Naive thymus-derived CD8-positive, alpha-beta T cell (primary cell): ENCODE results near the gene PTH. TPM values are rescaled to one million over a fixed set of nuclear protein-coding genes. Genes with fewer than 3 reads are reported as not detected.
A peak's percentile ranks its signal among the peaks of the same experiment; 100 is the strongest.

Experiments
- ATAC-seq, 2 donors: fragments of 150-1000 bp; cut with Tn5 transposase in 1 of 2; sonication (Bioruptor Pico), chemical (Tn5 transposase) in 1 of 2; 1 replicate in 1 of 2; 2 replicates in 1 of 2; pipeline ENCODE4 v1.10.0; 2021; ENCODE audit warnings: mild to moderate bottlenecking in 2 of 2, moderate library complexity in 2 of 2
- POLR2A ChIA-PET: fragments of 350-600 bp; sonication (Branson Sonifier 250); formaldehyde crosslinking; loops from one replicate; lab custom pipeline; 2021; ENCODE audit warnings: antibody characterized with exemption; lab: Charles Lee
- DNase-seq, 10 donors: peaks; one replicate each; pipeline versions ENCODE4 v3.0.0 to v3.0.0-alpha.2; 2020 to 2022
- H3K27ac Mint-ChIP-seq, 10 donors: one replicate each; pipeline ENCODE4 v1.8.0; 2020 to 2022; ENCODE audit warnings: mild to moderate bottlenecking in 10 of 10, mixed read lengths in 10 of 10, moderate library complexity in 4 of 10, inconsistent platforms in 1 of 10
- H3K27me3 Mint-ChIP-seq, 5 donors: one replicate each; pipeline ENCODE4 v1.8.0; 2021 to 2022; ENCODE audit warnings: mixed read lengths in 5 of 5
- H3K36me3 Mint-ChIP-seq, 3 donors: one replicate each; pipeline ENCODE4 v1.8.0; 2020 to 2022; ENCODE audit warnings: mixed read lengths in 3 of 3, mild to moderate bottlenecking in 2 of 3, inconsistent platforms in 1 of 3
- H3K4me1 Mint-ChIP-seq, 4 donors: one replicate each; pipeline ENCODE4 v1.8.0; 2021 to 2022; ENCODE audit warnings: mixed read lengths in 4 of 4
- H3K4me3 Mint-ChIP-seq, 10 donors: one replicate each; pipeline ENCODE4 v1.8.0; 2020 to 2022; ENCODE audit warnings: mild to moderate bottlenecking in 10 of 10, mixed read lengths in 10 of 10, moderate library complexity in 6 of 10, inconsistent platforms in 1 of 10
- H3K9me3 Mint-ChIP-seq, 9 donors: one replicate each; pipeline ENCODE4 v1.8.0; 2020 to 2022; ENCODE audit warnings: mixed read lengths in 9 of 9, mild to moderate bottlenecking in 3 of 9, inconsistent platforms in 1 of 9, moderate library complexity in 1 of 9
- polyA plus RNA-seq, 3 donors: library from polyadenylated mRNA; unstranded; fragments of 300-500 nt; fragmentation: Illumina TruSeq; gene quantifications; one replicate each; pipeline ENCODE4 v1.2.3, GENCODE V29; 2021
- total RNA-seq, 8 experiments: library from RNA in 2 of 8; stranded (reverse) in 2 of 8; gene quantifications; one replicate each; pipeline ENCODE4 v1.2.3 and lab custom pipeline; 2021 to 2026

The PTH gene
- total and polyA plus RNA-seq, 5 experiments from 2014 or later, result not detected

- H3K9me3 Mint-ChIP-seq, result no peaks in the 10 kb centered on the region
- H3K36me3 Mint-ChIP-seq, result no peaks in the 10 kb centered on the region
- H3K27me3 Mint-ChIP-seq, result peaks cover 11 to 27% (median 14%) of the 10 kb centered on the region in 5 donors
- POLR2A ChIA-PET, result interaction anchor here (0.6 to 0.9 kb wide), 2 partner anchors 10 to 19 kb away, joined by 3 to 4 read pairs; partner anchors contain the start of gene BTBD10
- ATAC-seq (no peak), DNase-seq (no peak)
- no peak overlapping the region for H3K4me3 Mint-ChIP-seq
- H3K4me1 Mint-ChIP-seq, result no peaks in the 10 kb centered on the region
- H3K27ac Mint-ChIP-seq, result no peak overlapping the region
These were observed 22.6 kb downstream of the PTH start for GRCh38 chr11:13473013-13473722.

- DNase-seq, result no peak
These were observed 27.0 kb downstream of the PTH start for GRCh38 chr11:13468750-13469149.

GRCh38 chr11:13465909-13466371, 29.9 kb downstream of the PTH start:
- POLR2A ChIA-PET, result no interaction called here

More at GRCh38 chr11:13468750-13469149, 27.0 kb downstream of the PTH start:
- Mint-ChIP-seq H3K36me3 (no peaks in the 10 kb centered on the region), H3K27ac (no peak overlapping the region), H3K4me1 (peaks cover 3 to 8% (median 5%) of the 10 kb centered on the region in 4 donors), H3K27me3 (peaks cover 9 to 21% (median 12%) of the 10 kb centered on the region in 5 donors), H3K9me3 (no peaks in the 10 kb centered on the region), H3K4me3 (no peak overlapping the region)
- no peak for ATAC-seq
- POLR2A ChIA-PET, result no interaction called here

GRCh38 chr11:13463779-13464290, 32.0 kb downstream of the PTH start:
- DNase-seq (no peak), ATAC-seq (no peak)
- Mint-ChIP-seq H3K27me3 (peaks cover 0 to 1% (median 0%) of the 10 kb centered on the region in 5 donors), H3K9me3 (no peaks in the 10 kb centered on the region), H3K4me3 (peak overlapping the region; percentile 97 to 100 (median 98)), H3K36me3 (peaks cover 0 to 9% (median 8%) of the 10 kb centered on the region in 3 donors), H3K27ac (peak overlapping the region; percentile 94 to 100 (median 98)), H3K4me1 (peaks cover 20 to 46% (median 41%) of the 10 kb centered on the region in 4 donors)
- POLR2A ChIA-PET, result interaction anchor here (0.6 to 2.2 kb wide), 8 partner anchors 9 to 1622 kb away, joined by 3 to 8 read pairs (median 5); partner anchors contain the start of genes FAR1 and USP47

More at GRCh38 chr11:13465909-13466371, 29.9 kb downstream of the PTH start:
- no peak for ATAC-seq
- H3K4me1 Mint-ChIP-seq, result peaks cover 15 to 32% (median 26%) of the 10 kb centered on the region in 4 donors
- DNase-seq, result peak in 2 of 10 donors; percentile 19 to 22
- H3K4me3 Mint-ChIP-seq, result peak overlapping the region in 1 of 10 donors; percentile 48
- H3K27ac Mint-ChIP-seq, result peak overlapping the region in 1 of 10 donors; percentile 10
- H3K9me3 Mint-ChIP-seq, result no peaks in the 10 kb centered on the region
- no peaks in the 10 kb centered on the region for H3K36me3 Mint-ChIP-seq
- H3K27me3 Mint-ChIP-seq, result peaks cover 5 to 21% (median 11%) of the 10 kb centered on the region in 5 donors

- H3K36me3 Mint-ChIP-seq, result peaks cover 0 to 9% (median 8%) of the 10 kb centered on the region in 3 donors
- peaks cover 20 to 52% (median 43%) of the 10 kb centered on the region in 4 donors for H3K4me1 Mint-ChIP-seq
- no peaks in the 10 kb centered on the region for H3K9me3 Mint-ChIP-seq
- peak within 1 kb of the TSS; percentile 94 to 100 (median 98) for H3K27ac Mint-ChIP-seq
- no peaks in the 10 kb centered on the region for H3K27me3 Mint-ChIP-seq
- POLR2A ChIA-PET, result interaction anchor here (0.6 to 2.2 kb wide), 10 partner anchors 10 to 1621 kb away, joined by 3 to 8 read pairs (median 4); partner anchors contain the start of genes FAR1 and USP47
- DNase-seq (peak; percentile 84 to 96 (median 93)), ATAC-seq (peak; percentile 95 to 97)
- H3K4me3 Mint-ChIP-seq, result peak within 1 kb of the TSS; percentile 97 to 100 (median 98)
These were observed 32.7 kb downstream of the PTH start, which contains the start of gene BTBD10 for GRCh38 chr11:13462901-13463778. BTBD10 (minus strand) TSS chr11:13463222; CDS start chr11:13445124, 18,098 bp downstream.

GRCh38 chr11:13462311-13462900, 33.4 kb downstream of the PTH start:
- ATAC-seq, result peak; percentile 39
- no peaks in the 10 kb centered on the region for H3K27me3 Mint-ChIP-seq
- peak in 9 of 10 donors; percentile 32 to 73 (median 49) for DNase-seq
- no peaks in the 10 kb centered on the region for H3K9me3 Mint-ChIP-seq
- peak overlapping the region; percentile 94 to 100 (median 98) for H3K27ac Mint-ChIP-seq
- POLR2A ChIA-PET, result interaction anchor here (0.6 to 2.2 kb wide), 11 partner anchors 10 to 1620 kb away, joined by 3 to 8 read pairs (median 3); partner anchors contain the start of genes FAR1 and USP47
- peaks cover 20 to 56% (median 43%) of the 10 kb centered on the region in 4 donors for H3K4me1 Mint-ChIP-seq
- H3K4me3 Mint-ChIP-seq, result peak overlapping the region; percentile 97 to 100 (median 98)
- peaks cover 0 to 9% (median 8%) of the 10 kb centered on the region in 3 donors for H3K36me3 Mint-ChIP-seq

- Mint-ChIP-seq H3K4me3 (peak overlapping the region; percentile 22 to 100 (median 98)), H3K9me3 (no peaks in the 10 kb centered on the region), H3K4me1 (peaks cover 21 to 63% (median 47%) of the 10 kb centered on the region in 4 donors), H3K27me3 (no peaks in the 10 kb centered on the region), H3K36me3 (peaks cover 0 to 9% (median 8%) of the 10 kb centered on the region in 3 donors), H3K27ac (peak overlapping the region in 4 of 10 donors; percentile 52 to 99 (median 87))
- DNase-seq (no peak), ATAC-seq (no peak)
- POLR2A ChIA-PET, result no interaction called here
These were observed 34.5 kb downstream of the PTH start for GRCh38 chr11:13461291-13461690.

- POLR2A ChIA-PET, result no interaction called here
- peaks cover 4 to 31% (median 11%) of the 10 kb centered on the region in 3 donors for H3K36me3 Mint-ChIP-seq
- H3K27ac Mint-ChIP-seq, result peak overlapping the region in 9 of 10 donors; percentile 20 to 79 (median 69)
- H3K9me3 Mint-ChIP-seq, result peaks cover 0 to 19% (median 5%) of the 10 kb centered on the region in 9 donors
- ATAC-seq, result peak; percentile 33 to 60
- peak overlapping the region in 7 of 10 donors; percentile 2 to 64 (median 37) for H3K4me3 Mint-ChIP-seq
- peaks cover 25 to 64% (median 60%) of the 10 kb centered on the region in 4 donors for H3K4me1 Mint-ChIP-seq
- peak in 2 of 10 donors; percentile 8 to 39 for DNase-seq
- H3K27me3 Mint-ChIP-seq, result no peaks in the 10 kb centered on the region
These were observed 44.9 kb downstream of the PTH start for GRCh38 chr11:13450832-13451397.

GRCh38 chr11:13449522-13449921, 46.3 kb downstream of the PTH start:
- peaks cover 0 to 19% (median 5%) of the 10 kb centered on the region in 9 donors for H3K9me3 Mint-ChIP-seq
- H3K4me1 Mint-ChIP-seq, result peaks cover 25 to 68% (median 63%) of the 10 kb centered on the region in 4 donors
- no peaks in the 10 kb centered on the region for H3K27me3 Mint-ChIP-seq

GRCh38 chr11:13448876-13449275, 46.9 kb downstream of the PTH start:
- ATAC-seq, result no peak
- H3K4me1 Mint-ChIP-seq, result peaks cover 25 to 68% (median 62%) of the 10 kb centered on the region in 4 donors
- POLR2A ChIA-PET, result interaction anchor here (0.6 kb wide), 1 partner anchor 13 kb away, joined by 3 read pairs; no protein-coding TSS in a partner anchor
- H3K27ac Mint-ChIP-seq, result peak overlapping the region in 1 of 10 donors; percentile 0
- DNase-seq, result no peak
- H3K9me3 Mint-ChIP-seq, result peaks cover 0 to 19% (median 5%) of the 10 kb centered on the region in 9 donors
- H3K36me3 Mint-ChIP-seq, result peaks cover 4 to 32% (median 11%) of the 10 kb centered on the region in 3 donors
- no peak overlapping the region for H3K4me3 Mint-ChIP-seq
- no peaks in the 10 kb centered on the region for H3K27me3 Mint-ChIP-seq

More at GRCh38 chr11:13449522-13449921, 46.3 kb downstream of the PTH start:
- POLR2A ChIA-PET, result no interaction called here
- Mint-ChIP-seq H3K4me3 (no peak overlapping the region), H3K27ac (no peak overlapping the region), H3K36me3 (peaks cover 4 to 31% (median 11%) of the 10 kb centered on the region in 3 donors)
- no peak for DNase-seq
- ATAC-seq, result no peak

GRCh38 chr11:13446444-13446843, 49.4 kb downstream of the PTH start:
- Mint-ChIP-seq H3K36me3 (peaks cover 0 to 19% (median 12%) of the 10 kb centered on the region in 3 donors), H3K27me3 (no peaks in the 10 kb centered on the region), H3K4me3 (no peak overlapping the region), H3K4me1 (peaks cover 24 to 72% (median 63%) of the 10 kb centered on the region in 4 donors), H3K9me3 (peaks cover 0 to 12% (median 2%) of the 10 kb centered on the region in 9 donors), H3K27ac (no peak overlapping the region)
- ATAC-seq, result no peak
- no peak for DNase-seq
- POLR2A ChIA-PET, result no interaction called here
